Progenitor cell of endocrine pancreas (in vitro differentiated cells): ENCODE results near the gene RAPGEF4. TPM values are rescaled to one million over a fixed set of nuclear protein-coding genes. Genes with fewer than 3 reads are reported as not detected.

Experiments
- DNase-seq: peaks from one replicate; pipeline ENCODE4 v3.0.0; 2021; ENCODE audit warnings: low spot score; ENCODE audit not compliant: unreplicated experiment
- H3K27ac Mint-ChIP-seq: 2 replicates; pipeline ENCODE4 v1.8.0; 2021; ENCODE audit warnings: mild to moderate bottlenecking, moderate library complexity, mixed read lengths
- H3K27me3 Mint-ChIP-seq: 2 replicates; pipeline ENCODE4 v1.8.0; 2021; ENCODE audit warnings: mixed read lengths
- H3K36me3 Mint-ChIP-seq: 2 replicates; pipeline ENCODE4 v1.8.0; 2022; ENCODE audit warnings: mixed read lengths; ENCODE audit not compliant: insufficient read depth
- H3K4me1 Mint-ChIP-seq: 2 replicates; pipeline ENCODE4 v1.8.0; 2021; ENCODE audit warnings: low read depth, mixed read lengths
- H3K4me3 Mint-ChIP-seq: 2 replicates; pipeline ENCODE4 v1.8.0; 2021; ENCODE audit warnings: low read depth, mild to moderate bottlenecking, moderate library complexity, mixed read lengths
- H3K9me3 Mint-ChIP-seq: 2 replicates; pipeline ENCODE4 v1.8.0; 2021; ENCODE audit warnings: low read depth, mixed read lengths
- CTCF ChIP-seq: fragments of 200-600 bp; sonication (generic); IDR thresholded peaks from one replicate; pipeline ENCODE4 v1.5.0; 2021; ENCODE audit warnings: antibody characterized with exemption, mild to moderate bottlenecking; ENCODE audit not compliant: unreplicated experiment
- total RNA-seq: library from RNA; stranded (reverse); gene quantifications from 2 replicates; pipeline ENCODE4 v1.2.1, GENCODE V29; 2021

Gene RAPGEF4
- total RNA-seq, 1 donor from 2014 or later: 8.6 TPM

- Mint-ChIP-seq H3K36me3 (no peaks in the 10 kb centered on the region), H3K4me1 (peaks cover 7% of the 10 kb centered on the region), H3K27me3 (no peaks in the 10 kb centered on the region), H3K27ac (no peak overlapping the region), H3K4me3 (no peak overlapping the region), H3K9me3 (no peaks in the 10 kb centered on the region)
- no peak for DNase-seq
- TF ChIP-seq CTCF: no peak
Measured at GRCh38 chr2:172836827-172837226, 101.2 kb downstream of the RAPGEF4 start.

- H3K27me3 Mint-ChIP-seq: no peaks in the 10 kb centered on the region
- no peaks in the 10 kb centered on the region for H3K36me3 Mint-ChIP-seq
- TF ChIP-seq CTCF: no peak
- H3K27ac Mint-ChIP-seq: no peak overlapping the region
- no peak for DNase-seq
- H3K9me3 Mint-ChIP-seq: no peaks in the 10 kb centered on the region
- no peak overlapping the region for H3K4me3 Mint-ChIP-seq
- peaks cover 19% of the 10 kb centered on the region for H3K4me1 Mint-ChIP-seq
Measured at GRCh38 chr2:172839446-172839845, 103.8 kb downstream of the RAPGEF4 start.

GRCh38 chr2:172842511-172843265 lies 107.0 kb downstream of the RAPGEF4 start:
- no peak overlapping the region for H3K27ac Mint-ChIP-seq

GRCh38 chr2:172843266-172843582 lies 107.6 kb downstream of the RAPGEF4 start:
- TF ChIP-seq CTCF: no peak
- Mint-ChIP-seq H3K36me3 (no peaks in the 10 kb centered on the region), H3K4me1 (peaks cover 19% of the 10 kb centered on the region), H3K4me3 (no peak overlapping the region), H3K27ac (no peak overlapping the region), H3K27me3 (no peaks in the 10 kb centered on the region), H3K9me3 (no peaks in the 10 kb centered on the region)
- DNase-seq: no peak

More at GRCh38 chr2:172842511-172843265, 107.0 kb downstream of the RAPGEF4 start:
- no peak overlapping the region for H3K4me3 Mint-ChIP-seq
- no peak for DNase-seq
- H3K4me1 Mint-ChIP-seq: peaks cover 19% of the 10 kb centered on the region
- H3K9me3 Mint-ChIP-seq: no peaks in the 10 kb centered on the region
- no peak for TF ChIP-seq CTCF
- H3K27me3 Mint-ChIP-seq: no peaks in the 10 kb centered on the region
- H3K36me3 Mint-ChIP-seq: no peaks in the 10 kb centered on the region

- H3K9me3 Mint-ChIP-seq: no peaks in the 10 kb centered on the region
- TF ChIP-seq CTCF: no peak
- peaks cover 26% of the 10 kb centered on the region for H3K4me1 Mint-ChIP-seq
- no peak overlapping the region for H3K27ac Mint-ChIP-seq
- DNase-seq: no peak
- H3K4me3 Mint-ChIP-seq: no peak overlapping the region
- no peaks in the 10 kb centered on the region for H3K36me3 Mint-ChIP-seq
- no peaks in the 10 kb centered on the region for H3K27me3 Mint-ChIP-seq
Measured at GRCh38 chr2:172843902-172844715, 108.5 kb downstream of the RAPGEF4 start.
